Adrenal gland (tissue), 12 donors: ENCODE results near the gene TPST1. TPM values are rescaled to one million over a fixed set of nuclear protein-coding genes. Genes with fewer than 3 reads are reported as not detected.
A peak's percentile ranks its signal among the peaks of the same experiment; 100 is the strongest.

ENCODE experiments used
- DNase-seq, 7 donors: peaks; one replicate each; pipeline ENCODE4 v3.0.0-alpha.2; 2019 to 2020
- H3K27ac ChIP-seq, 5 donors: fragments of 200-600 bp; sonication (generic) in 4 of 5; 1 replicate in 3 of 5; 2 replicates in 2 of 5; pipeline versions ENCODE4 v1.5.1 to v1.8.0; 2016 to 2020; ENCODE audit warnings: mild to moderate bottlenecking in 1 of 5
- H3K27me3 ChIP-seq: fragments of 200-600 bp; 2 replicates; pipeline ENCODE4 v1.8.0; 2021
- H3K36me3 ChIP-seq, 2 donors: fragments of 200-600 bp; replicated peaks in 1 of 2; 1 replicate in 1 of 2; 2 replicates in 1 of 2; pipeline versions ENCODE4 v1.5.1 to v1.8.0; 2018 to 2022
- H3K4me1 ChIP-seq, 2 donors: fragments of 200-600 bp; replicated peaks in 1 of 2; 1 replicate in 1 of 2; 2 replicates in 1 of 2; pipeline versions ENCODE4 v1.5.1 to v1.8.0; 2018 to 2021
- H3K4me3 ChIP-seq, 4 donors: fragments of 200-600 bp; sonication (generic) in 3 of 4; one replicate each; pipeline ENCODE4 v1.5.1; 2016 to 2018
- H3K9me3 ChIP-seq, 3 donors: fragments of 200-600 bp; sonication (generic) in 1 of 3; replicated peaks in 1 of 3; 1 replicate in 2 of 3; 2 replicates in 1 of 3; pipeline versions ENCODE4 v1.5.1 to v1.8.0; 2016 to 2021
- POLR2A ChIP-seq, 2 donors: fragments of 450-650 bp; IDR thresholded peaks; one replicate each; pipeline ENCODE4 v1.6.1; 2017; ENCODE audit warnings: antibody characterized with exemption in 2 of 2, mild to moderate bottlenecking in 2 of 2, moderate library complexity in 1 of 2
- WGBS, 4 donors: extraction: QIAGEN DNeasy Blood & Tissue Kit in 2 of 4; methylation state at CpG; one replicate each; pipeline versions ENCODE4 v1.1.5 to v1.1.7; 2013 to 2017; 5-methylcytosine and 5-hydroxymethylcytosine counted together
- intact Hi-C, 2 donors: fragments of 100-400 bp; cut with DNase I; formaldehyde crosslinking; loops; one replicate each; pipeline versions ENCODE4 v1.14.1 to v1.15.0; 2022 to 2023
- polyA plus RNA-seq, 3 donors: library from polyadenylated mRNA; stranded (reverse); fragments of 200-250 nt in 2 of 3; fragments of 350-450 nt in 1 of 3; fragmentation: Illumina TruSeq in 1 of 3; extraction: RNeasy Lipid Tissue Mini Kit (QIAGEN cat#74804) in 1 of 3; gene quantifications; one replicate each; pipeline ENCODE4 v1.2.3, GENCODE V29; 2013 to 2014
- total RNA-seq, 9 donors: library from RNA; depleted of rRNA in 4 of 9; stranded (reverse); fragments of >200 nt in 4 of 9; fragments of 120-200 nt in 1 of 9; fragmentation: NEBNext Ultra II Directional in 1 of 9; extraction: Animal tissue kit (Norgen Biotek cat#: 25700) in 1 of 9; gene quantifications; one replicate each; pipeline versions ENCODE4 v1.1.0 to v1.2.4, GENCODE V29; 2013 to 2023
- TF ChIP-seq, protein P1 (sequence below), 6 experiments: fragments of 450-650 bp in 4 of 6; fragments of 200-600 bp in 2 of 6; sonication (generic) in 1 of 6; IDR thresholded peaks; 1 replicate in 5 of 6; 2 replicates in 1 of 6; pipeline versions ENCODE4 v1.5.1 to v1.8.0; 2016 to 2021; ENCODE audit warnings: antibody characterized with exemption in 6 of 6, mild to moderate bottlenecking in 2 of 6, moderate library complexity in 1 of 6
- donor health status: healthy with polysubstance abuse.
- donor health status: Bipolar disorder and iron deficiency.
- donor health status: DM: yes; HTN: yes; CAD: no.
- donor health status: DM: no; HTN: no; CAD: no.
- donor health status: DM: no; HTN: no; CAD: no.
- donor health status: DM: yes; HTN: yes; CAD: no.

Gene TPST1
- total and polyA plus RNA-seq, 12 donors: 6.8 to 70.2 (median 27.2) TPM

GRCh38 chr7:66281678-66282590 is 76.8 kb downstream of the TPST1 start:
- WGBS, 4 donors: 51 to 61% (median 57%) methylated on average over 7 to 8 of the region's 8 CpGs
- TF ChIP-seq, protein P1, sequence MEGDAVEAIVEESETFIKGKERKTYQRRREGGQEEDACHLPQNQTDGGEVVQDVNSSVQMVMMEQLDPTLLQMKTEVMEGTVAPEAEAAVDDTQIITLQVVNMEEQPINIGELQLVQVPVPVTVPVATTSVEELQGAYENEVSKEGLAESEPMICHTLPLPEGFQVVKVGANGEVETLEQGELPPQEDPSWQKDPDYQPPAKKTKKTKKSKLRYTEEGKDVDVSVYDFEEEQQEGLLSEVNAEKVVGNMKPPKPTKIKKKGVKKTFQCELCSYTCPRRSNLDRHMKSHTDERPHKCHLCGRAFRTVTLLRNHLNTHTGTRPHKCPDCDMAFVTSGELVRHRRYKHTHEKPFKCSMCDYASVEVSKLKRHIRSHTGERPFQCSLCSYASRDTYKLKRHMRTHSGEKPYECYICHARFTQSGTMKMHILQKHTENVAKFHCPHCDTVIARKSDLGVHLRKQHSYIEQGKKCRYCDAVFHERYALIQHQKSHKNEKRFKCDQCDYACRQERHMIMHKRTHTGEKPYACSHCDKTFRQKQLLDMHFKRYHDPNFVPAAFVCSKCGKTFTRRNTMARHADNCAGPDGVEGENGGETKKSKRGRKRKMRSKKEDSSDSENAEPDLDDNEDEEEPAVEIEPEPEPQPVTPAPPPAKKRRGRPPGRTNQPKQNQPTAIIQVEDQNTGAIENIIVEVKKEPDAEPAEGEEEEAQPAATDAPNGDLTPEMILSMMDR (IDR thresholded peaks at IDR 0.05): no peak
- TF ChIP-seq POLR2A (IDR thresholded peaks at IDR 0.05): no peak
- H3K36me3 ChIP-seq: no peaks in the 10 kb centered on the region
- no peak overlapping the region for H3K4me3 ChIP-seq
- peak; percentile 31 to 66 (median 45) for DNase-seq
- no peaks in the 10 kb centered on the region for H3K27me3 ChIP-seq
- H3K9me3 ChIP-seq: no peaks in the 10 kb centered on the region
- peak overlapping the region in 4 of 5 donors; percentile 8 to 70 (median 46) for H3K27ac ChIP-seq
- peaks cover 16 to 27% of the 10 kb centered on the region in 2 donors for H3K4me1 ChIP-seq
- intact Hi-C loops: no loop called here

DNA sequence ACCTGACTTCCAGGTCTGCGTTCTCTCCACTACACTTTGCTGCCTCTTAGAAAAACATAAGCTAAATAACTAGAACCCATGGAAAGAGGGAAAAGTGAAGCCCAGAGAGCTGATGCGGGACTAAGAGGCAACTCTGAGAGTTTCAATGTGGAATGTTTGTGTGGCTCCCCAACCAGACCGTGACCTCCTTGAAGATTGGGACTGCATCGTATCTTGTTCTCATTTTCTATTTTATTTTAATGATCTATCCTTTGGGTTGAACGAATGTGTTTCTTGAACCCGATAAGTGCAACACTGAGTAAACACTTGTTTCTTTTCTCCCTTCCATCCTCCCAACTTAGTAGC is 77.4 kb downstream of the TPST1 start:
- intact Hi-C loops: no loop called here
- WGBS, 4 donors: 80 to 94% (median 85%) methylated on average over 6 of the region's 6 CpGs
- Histone ChIP-seq H3K9me3 (no peaks in the 10 kb centered on the region), H3K4me1 (peaks cover 16 to 27% of the 10 kb centered on the region in 2 donors), H3K4me3 (no peak overlapping the region), H3K27me3 (no peaks in the 10 kb centered on the region), H3K36me3 (no peaks in the 10 kb centered on the region), H3K27ac (peak overlapping the region in 4 of 5 donors; percentile 8 to 70 (median 46))
- TF ChIP-seq, protein P1 (IDR thresholded peaks at IDR 0.05): no peak
- TF ChIP-seq POLR2A (IDR thresholded peaks at IDR 0.05): no peak
- DNase-seq: no peak

- no peak overlapping the region for H3K4me3 ChIP-seq
- 70 to 83% (median 77%) methylated on average over 5 of the region's 5 CpGs for WGBS, 4 donors
- no peak for DNase-seq
- H3K4me1 ChIP-seq: peaks cover 16 to 27% of the 10 kb centered on the region in 2 donors
- TF ChIP-seq, protein P1 (IDR thresholded peaks at IDR 0.05): no peak
- no peak for TF ChIP-seq POLR2A (IDR thresholded peaks at IDR 0.05)
- H3K27me3 ChIP-seq: no peaks in the 10 kb centered on the region
- no peaks in the 10 kb centered on the region for H3K36me3 ChIP-seq
- intact Hi-C loops: no loop called here
- no peaks in the 10 kb centered on the region for H3K9me3 ChIP-seq
- H3K27ac ChIP-seq: peak overlapping the region in 3 of 5 donors; percentile 28 to 70 (median 64)
These were observed 78.1 kb downstream of the TPST1 start for GRCh38 chr7:66283003-66283920.

DNA sequence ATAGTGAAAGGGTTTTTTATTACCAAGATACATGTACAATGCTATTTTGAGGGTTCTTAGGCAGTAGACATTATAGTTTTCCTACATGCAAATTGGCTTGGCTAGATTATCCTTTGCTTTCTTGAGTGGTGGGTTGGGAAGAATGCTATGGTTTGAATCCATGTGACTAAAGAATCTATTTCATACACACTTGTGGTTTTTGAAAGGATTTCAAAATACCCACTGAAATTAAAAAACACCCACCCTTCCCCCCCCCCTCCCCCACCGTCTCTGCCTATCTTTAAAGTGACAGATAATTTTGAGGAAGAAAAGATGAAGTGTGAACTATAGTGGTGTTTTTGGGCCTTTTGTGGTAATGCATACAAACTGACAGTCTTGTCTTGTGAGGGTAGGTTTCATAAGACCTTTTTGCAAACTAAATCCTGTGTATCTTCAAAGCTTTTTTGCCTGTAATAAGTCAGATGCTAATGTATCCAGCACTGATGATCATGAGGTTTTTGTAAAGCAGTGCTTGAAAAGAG is 90.9 kb downstream of the TPST1 start:
- peak overlapping the region in 1 of 5 donors; percentile 65 for H3K27ac ChIP-seq
- no peak overlapping the region for H3K4me3 ChIP-seq
- intact Hi-C loops: no loop called here
- no peaks in the 10 kb centered on the region for H3K36me3 ChIP-seq
- no peaks in the 10 kb centered on the region for H3K4me1 ChIP-seq
- TF ChIP-seq, protein P1 (IDR thresholded peaks at IDR 0.05): no peak
- TF ChIP-seq POLR2A (IDR thresholded peaks at IDR 0.05): no peak
- DNase-seq: no peak
- 57 to 100% (median 73%) methylated on average over 1 of the region's 1 CpG for WGBS, 4 donors
- no peaks in the 10 kb centered on the region for H3K27me3 ChIP-seq
- H3K9me3 ChIP-seq: peaks cover 0 to 11% (median 7%) of the 10 kb centered on the region in 3 donors
